CD1c-positive myeloid dendritic cell (primary cell): ENCODE measurements around the gene STAB1.
"Not testable (repeated sequence)": the region's sequence is repeated elsewhere in the genome, so short reads cannot be mapped to it uniquely, and the experiment has no call there.

Experiments
- DNase-seq: peaks from one replicate; pipeline ENCODE4 v3.0.0-alpha.2; 2016; ENCODE audit errors: extremely low spot score

Gene STAB1

DNA sequence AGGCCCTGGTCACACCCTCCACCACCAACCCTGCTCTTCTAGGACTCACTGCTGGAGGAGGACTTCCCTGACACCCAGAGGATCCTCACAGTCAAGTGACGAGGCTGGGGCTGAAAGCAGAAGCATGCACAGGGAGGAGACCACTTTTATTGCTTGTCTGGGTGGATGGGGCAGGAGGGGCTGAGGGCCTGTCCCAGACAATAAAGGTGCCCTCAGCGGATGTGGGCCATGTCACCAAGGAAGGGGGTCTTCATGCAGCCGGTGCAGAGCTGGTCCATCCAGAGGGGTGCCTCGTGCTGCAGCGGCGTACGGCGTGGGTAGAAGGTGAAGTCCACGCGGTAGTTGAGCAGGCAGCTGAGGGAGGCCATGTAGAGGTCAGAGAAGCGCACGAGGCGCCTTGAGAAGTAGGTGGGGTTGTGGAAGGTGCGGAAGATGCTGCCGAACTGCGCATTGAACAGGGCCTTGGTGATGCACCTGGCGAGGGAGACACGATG is 29.2 kb downstream of the STAB1 start:
- DNase-seq, result no peak

DNA sequence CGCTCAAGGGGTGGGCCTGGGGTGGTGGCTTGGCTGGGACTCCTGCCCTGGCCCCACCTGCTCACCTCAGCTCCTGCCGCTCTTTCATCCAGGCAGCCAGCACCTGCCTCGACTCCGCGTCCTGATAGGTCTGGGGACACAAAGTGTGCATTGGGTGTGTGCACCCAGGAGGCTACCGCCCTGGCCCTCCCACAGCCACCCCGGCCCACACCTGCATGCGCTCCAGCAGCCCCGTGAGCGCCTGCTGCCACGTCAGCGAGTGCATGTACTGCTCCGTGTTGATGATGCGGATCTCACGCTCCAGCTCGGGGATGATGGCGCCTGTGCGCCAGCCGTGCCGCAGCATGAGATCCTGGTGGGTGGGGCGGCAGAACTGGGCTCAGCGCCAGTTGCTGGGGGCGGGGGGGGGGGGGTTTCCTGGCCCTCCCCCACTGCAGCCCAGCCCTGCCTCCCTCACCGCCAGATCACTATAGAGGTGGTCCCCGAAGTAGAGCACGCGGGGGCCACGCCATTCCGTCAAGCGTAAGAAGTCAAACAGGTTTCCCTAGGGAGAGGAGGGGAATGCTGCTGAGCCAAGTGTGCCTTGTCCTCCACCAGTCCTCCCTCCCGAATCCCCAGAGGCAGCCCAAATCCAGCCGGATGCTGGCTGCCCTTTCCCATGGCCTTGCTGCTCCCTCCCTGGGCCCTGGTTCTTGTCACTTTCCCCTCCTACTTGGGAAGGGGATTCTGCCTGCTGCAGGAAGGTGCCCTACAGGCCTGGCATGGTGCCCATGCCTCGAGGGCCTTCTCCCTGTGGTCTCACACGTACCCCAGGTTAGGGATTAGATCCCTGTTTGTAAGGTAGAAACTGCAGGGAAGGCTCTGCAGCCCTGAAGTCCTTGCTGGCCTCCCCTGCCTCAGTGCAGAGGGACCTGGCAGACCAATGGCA is 29.9 kb downstream of the STAB1 start:
- DNase-seq, result no peak

DNA sequence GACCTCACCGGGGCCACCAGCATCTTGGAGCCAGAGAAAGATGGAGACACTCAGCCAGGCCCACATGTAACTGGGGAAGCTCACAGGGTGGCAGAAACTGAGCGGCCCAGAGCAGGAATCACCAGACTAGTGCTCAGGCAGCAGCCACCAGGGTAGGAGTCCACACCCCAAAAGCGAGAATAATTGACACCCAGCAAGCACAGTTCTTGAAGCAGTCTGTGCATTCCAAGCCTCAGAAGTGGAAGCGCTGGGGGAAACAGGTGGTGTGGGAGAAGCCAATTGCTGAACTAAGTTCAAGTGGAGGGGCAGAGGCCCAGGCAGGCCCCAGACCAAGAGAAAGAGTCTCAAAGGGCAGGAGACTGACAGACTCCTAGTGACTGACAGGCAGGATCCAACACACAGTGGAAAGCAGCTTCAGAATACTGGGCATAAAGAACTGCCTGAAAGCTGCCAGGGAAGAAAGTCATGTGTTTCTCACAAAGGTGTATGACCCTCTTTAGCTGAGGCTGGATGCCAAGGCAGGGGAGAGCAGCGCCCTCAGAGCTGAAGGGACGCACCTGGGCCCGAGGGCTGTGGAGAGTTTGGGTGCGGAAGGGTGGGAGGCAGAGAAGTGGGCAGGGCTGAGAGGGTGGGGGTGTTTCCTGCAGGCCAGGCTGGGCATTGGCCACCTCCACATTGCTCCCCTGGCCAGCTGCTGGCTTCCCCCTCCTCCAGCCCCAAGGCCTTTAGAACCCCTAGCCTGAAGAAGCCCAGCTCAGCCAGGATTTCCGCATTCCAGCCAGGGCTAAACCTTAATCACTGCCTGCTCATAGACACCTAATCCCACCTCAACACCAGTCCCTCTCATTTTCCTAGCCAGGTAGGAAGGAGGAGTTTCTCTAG is 30.8 kb downstream of the STAB1 start:
- no peak for DNase-seq

DNA sequence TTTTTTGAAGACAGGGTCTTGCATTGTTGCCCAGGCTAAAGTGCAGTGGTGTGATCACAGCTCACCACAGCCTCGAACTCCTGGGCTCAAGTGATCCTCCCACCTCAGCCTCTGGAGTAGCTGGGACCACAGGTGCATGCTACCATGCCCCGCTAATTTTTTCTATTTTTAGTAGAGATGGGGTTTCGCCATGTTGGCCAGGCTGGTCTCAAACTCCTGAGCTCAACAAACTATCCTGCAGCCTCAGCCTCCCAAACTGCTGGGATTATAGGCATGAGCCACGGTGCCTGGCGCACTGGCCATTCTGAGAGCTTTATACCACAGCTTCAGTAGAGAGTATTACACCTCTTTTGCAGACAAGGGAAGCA is 31.5 kb downstream of the STAB1 start:
- DNase-seq, result not testable (repeated sequence)

DNA sequence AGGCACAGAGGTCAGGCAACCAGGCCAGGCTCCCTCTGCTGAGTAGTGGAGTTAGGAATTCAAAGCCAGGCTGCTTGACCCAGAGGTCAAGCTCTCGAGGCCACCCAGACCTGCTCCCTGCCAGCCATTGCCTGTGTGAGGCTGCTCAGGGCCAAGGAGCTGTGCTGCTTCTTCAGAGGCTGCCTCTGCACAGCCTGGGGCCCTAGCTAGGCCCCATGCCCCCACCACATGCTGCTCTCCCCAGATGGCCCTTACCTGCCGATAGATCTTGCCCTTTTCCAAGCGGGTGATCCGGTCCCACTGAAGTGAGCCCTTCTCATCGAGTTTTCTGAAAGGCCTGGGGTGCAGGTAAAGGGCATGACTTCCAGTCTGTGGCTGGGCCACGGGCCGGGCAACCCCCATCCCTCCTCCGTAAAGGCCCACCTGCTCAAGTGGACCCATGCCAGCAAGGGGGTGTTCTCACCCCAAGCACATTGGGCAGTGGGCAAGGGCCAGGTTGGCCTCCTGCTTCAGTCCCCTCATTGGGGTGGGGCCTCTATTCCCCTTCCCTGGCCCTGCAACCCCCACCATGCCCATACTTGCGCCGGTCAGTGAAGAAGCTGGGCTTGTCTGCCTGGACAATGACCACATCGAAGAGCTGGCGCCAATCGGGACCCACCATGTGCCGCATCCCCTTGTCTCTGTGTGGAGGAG is 32.0 kb downstream of the STAB1 start:
- DNase-seq, result no peak

DNA sequence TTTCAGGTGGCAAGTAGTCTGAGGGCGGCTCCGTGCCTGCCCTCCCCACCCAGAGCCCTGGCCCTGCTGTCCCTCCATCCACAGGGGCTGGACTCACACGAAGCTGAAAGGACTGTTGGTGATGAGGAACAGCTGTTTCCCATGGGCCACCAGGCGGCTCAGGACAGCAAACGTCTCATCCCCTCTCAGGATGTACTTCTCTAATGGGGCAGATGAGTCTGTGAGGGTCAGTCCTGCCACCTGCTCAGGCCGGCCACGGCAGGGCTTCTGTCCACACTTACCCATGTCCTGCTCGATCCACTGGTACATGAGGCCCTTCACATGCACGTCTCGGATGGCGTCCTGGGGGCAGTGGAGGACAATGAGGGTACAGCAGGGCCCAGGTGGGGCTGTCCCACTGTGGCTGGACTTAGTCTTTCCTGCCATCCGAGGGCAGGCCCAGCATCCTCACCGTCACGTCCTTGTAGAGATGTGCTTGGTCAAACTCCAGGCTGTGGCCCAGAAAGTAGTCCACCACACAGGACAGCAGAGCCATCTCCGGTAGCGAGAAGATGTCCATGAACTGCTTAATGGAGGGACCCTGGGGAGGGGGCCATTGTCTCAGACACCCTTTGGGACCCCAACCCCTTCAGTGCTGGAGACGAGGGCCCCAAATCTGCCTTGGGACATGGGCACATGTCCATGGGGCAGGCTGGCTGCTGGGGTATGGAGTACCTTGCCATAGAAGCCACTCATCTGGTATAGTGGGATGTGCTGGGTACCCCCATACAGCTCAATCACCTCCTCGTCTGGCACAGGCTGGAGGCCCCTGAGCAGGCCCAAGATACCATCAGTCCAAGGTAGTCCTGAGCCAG is 32.8 kb downstream of the STAB1 start:
- DNase-seq, result no peak

DNA sequence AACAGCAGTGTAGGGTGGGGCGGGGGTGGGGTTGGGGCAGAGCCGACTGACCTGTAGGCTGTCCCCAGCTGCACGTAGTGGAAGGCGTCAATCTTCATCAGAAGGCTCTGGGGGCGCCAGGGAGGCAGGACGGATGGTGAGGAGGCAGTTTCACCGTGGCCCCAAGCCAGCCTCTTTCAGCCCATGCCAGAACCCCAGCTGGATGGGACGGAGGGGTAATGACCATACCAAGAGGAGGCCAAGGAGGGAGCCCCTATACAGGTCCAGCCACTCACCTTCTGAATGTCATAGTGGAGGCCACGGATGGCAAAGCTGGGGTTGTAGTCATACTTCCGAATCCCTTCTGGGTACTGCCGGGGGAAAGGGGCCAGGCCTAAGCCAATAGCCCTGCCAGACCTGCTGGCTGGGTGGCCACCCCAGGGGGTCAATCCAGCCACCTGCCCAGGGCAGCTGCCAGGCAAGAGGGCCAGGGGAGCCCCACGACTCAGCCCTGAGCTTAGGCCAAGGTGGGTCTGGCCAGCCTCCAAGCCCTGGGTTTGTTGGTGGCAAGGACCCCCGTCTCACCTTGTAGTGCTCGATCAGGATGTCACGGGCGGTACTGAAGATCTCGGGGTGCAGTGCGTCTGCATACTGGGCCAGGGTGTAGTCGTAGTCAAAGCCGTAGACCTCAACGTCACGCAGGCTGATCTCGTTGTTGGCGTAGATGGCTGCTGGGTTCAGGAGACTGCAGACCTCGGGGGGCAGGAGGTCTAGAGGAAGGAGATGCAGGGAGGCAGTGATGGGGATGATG is 33.6 kb downstream of the STAB1 start:
- DNase-seq, result no peak

DNA sequence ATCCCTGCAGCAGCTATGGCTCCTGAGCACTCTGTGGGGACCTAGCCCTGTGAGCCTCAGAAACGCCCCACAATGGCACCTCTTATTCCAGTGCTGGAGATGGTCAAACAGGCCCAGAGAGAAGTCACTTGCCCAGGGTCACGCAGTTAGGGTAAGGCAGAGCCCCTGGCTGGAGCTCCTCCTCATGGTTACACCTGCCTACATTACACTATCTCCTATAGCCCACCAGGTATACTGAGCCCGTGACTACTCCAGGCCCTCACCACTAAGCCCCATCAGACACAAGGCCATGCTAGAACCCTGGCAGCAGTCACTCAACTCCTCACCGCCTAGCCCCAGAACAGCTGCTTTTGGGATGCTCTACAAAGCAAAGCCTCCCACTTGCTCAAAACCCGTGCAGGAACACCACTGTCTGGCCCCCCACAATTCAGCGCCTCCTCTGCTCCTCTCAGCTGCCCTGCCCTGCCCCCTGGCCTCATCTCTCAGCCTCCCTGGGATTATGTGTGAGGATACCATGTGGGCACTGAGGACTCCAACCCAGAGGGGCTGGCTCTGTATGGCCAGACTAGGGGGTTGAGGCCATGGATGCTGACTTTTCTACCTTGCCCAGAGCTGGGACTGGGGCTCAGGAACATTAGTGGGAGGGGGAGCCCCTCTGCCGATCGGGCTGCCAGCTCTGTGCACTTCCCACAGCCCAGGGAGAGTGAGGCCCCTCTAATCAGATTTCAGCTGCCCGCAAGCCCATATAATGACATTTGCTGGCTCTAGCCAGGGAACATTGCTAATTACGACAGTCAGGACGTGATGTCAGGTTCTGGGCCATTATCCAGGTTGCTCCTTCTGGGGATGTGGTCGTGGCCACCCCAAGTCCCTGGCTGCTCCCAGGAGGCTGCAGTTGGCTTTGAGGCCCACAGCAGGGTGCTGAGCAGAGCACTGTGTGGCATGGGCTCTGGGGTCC is 34.5 kb downstream of the STAB1 start:
- DNase-seq, result no peak

DNA sequence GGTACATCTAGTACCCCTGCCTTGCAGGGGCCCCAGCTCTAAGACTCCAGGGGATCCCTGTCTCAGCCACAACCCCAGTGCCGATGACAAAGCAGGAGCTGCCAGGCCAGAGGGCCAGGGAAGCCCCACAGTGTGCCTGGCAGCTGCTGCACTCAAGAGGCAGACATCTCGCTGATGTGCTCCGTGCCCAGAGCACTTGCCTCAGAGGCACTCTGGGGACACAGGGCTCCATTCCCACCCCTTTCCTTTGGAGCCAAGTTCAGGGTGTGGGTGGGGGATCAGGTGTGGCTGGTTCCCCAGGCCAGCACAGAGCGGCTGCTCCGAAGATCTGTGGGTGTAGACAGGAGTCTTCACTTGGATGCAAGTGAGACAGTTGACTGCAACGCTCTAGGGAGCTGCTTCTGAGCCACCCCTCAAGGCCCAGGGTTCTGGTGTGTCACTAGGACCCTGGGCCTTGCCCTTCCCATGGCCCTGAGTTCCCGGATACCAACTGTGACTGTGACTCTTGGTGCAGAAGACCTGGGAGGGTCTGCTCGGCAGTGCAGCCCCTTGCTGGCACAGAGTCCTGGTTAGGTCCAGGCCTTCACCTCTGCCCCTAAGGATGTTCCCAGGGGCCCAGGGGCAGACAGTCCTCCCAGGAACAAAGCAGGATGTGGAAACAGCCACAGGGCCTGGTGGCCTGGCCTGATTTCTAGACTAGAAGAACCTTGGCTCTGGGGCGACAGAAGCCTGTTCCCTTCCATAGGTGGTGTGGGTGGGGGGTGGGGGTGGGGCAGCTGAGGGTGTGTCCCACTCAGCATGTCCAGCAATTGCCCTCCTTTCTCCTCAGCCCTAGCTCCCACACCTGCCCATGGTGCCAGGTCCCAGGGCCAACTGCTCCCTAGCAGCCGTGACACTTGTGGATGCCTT is 36.0 kb downstream of the STAB1 start:
- no peak for DNase-seq

DNA sequence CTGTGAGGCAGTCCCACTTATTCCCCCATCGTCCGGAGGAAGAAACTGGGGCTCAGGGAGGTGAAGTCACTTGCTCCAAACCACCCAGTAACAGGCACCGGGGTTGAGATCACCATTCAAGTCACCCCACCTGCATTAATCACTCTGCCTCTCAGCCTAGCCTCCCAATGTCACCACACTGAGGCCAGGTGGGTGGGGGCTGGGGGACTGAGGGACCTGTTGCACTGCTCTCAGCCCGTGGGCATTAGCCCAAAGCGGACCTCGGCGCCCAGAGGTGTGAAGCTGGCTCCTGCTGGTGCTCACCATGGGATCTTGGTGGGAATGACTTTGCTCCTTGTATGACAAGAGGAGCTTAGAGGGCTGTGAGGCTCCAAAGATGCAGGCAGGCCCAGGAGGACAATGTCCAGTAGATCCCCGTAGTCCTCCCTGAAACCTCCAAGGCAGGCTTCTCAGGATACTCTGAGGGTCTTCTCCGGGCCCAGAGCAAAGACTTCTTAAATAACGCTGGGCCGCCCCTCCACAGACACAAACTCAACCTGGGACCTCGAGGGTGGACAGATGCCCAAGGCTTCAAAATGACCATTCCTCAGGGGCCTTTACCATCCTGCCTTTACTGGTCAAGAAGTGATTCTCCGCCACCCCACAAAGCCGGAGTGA is 36.9 kb downstream of the STAB1 start:
- no peak for DNase-seq

DNA sequence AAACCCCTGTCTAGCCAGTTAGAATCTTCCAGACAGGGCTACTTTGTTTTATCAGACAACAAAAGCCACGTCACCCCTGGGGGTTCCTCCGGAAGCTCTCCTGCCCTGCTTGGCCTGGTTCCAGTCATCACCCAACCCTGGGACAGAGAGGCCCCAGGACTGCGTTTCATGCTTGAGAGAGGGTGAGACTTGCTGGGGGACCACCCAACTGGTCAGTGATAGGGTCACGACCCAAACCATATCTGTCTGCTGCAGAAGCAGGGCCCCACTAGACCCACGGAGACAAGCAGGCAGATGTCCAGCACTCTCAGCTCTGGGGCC is 37.3 kb downstream of the STAB1 start:
- peak; percentile 45 for DNase-seq

DNA sequence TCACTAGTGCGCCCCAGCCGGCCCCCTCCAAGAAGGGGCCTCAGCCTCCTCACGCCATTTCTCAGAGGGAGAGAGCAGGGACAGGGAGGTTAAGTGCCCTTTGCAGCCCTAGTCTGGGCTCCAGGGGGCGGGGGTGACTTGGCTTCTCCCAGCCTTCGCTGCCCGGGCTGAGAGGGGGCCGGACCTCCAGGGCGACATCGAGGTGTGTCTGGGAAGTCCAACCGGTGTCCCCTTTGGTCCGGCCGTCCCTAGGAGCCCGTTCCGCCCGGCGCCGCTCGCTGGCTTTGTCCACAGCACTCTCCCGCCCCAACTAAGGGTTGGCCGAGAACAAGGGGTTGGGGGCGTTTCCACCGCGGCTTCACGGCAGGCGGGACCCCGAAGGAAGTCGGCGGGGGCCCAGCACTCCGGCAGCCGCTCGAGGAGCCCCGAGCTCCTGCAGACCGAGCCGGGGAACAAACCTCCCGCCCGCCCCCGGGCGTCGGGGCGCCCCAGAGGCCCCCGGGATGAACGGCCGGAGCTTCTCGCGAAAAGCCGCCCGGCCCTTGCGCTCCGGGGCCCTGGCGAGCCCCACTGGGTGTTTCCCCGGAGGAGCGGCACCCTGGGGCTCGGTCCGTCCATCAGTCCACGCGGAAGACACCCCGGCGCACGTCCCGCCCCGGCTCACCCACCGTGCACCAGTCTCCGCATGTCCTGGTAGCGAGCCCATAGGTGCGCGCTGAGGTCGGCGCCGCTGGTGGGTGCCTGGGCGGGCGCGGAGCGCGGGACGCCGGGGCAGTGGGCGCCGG is 37.9 kb downstream of the STAB1 start:
- DNase-seq, result peak; percentile 22

DNA sequence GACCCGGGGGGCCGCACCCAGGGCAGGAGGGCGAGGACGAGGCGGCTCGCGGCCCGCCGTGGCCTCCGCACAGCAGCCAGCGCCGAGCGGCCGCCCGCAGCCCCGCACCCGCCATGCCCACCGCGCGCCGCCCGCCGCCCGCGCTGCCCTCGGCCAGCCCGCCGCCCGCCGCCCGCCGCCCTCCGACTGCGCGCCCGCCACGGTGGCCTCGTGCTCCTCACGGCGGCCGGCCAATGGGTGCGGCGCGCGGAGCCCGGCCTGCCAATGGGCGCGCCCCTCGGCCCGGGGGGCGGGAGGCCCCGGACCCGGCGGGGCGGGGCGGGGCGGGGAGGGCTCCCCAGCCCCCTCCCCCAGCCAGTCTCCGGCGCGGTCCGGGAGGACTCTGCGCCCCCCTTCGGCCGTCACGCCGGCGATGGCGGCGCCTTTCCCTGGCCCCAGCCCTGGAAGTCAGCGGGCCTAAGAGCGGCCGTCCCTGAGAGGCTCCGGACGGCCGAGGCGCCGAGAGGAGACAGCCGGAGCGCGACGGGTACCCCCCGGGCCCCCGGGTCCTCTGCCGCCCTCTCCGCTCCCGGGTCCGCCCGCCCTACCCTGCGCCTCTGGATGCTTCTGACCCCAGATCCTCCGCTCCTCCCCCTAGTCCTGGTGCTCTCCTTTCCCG is 38.6 kb downstream of the STAB1 start, which contains the start of gene NT5DC2:
TSS of gene NT5DC2 (minus strand) at position 235 of the 658 bp plus-strand sequence. CDS start at position 115, 120 bp downstream.
- peak; percentile 79 for DNase-seq

DNA sequence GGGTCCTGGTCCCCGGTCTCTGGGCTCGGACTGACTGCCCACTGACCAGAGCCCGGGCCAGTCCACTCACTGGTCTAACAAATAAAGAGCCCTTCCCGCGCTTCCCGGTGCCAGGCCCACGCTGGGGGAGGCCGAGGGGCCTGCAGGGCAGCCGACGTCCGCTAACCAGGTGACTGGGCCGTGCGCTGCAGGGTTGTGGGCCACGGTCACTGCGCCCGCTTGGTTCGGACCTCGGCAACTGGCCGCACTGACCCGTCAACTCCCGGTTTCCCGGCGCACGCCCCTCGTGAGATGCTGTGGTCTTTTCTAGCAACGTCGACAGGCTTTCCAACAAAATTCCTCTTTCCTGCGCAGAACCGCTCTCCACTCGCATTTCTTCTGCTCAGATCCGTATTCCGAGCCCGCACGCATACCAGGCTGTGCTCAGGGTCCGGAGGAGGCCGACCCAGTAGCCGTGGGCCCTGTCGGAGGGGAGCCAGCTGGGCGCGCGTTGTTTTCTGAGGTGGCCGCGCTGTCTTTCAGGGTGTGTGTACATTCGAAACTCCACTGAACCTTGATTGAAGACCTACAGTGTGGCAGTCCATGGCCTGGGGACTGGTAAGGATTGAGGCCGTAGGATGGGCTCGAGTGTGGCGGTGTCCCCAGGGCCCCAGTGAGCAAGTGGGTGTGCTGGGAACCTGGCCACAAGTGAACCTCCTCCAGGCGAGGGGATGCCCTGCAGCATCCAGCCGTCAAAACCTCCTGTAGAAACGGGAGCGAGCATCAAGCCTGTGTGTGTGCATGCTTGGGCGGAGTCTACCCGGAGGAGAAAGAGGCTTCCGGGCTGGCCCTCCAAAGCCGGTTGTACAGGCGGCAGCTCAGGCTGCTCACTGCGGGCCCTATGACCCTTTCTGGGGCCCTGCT is 39.4 kb downstream of the STAB1 start:
- DNase-seq, result no peak
